Right lobe of liver (tissue), 4 donors: ENCODE data around the gene MATN1.
"Not testable (repeated sequence)": the region's sequence is repeated elsewhere in the genome, so short reads cannot be mapped to it uniquely, and the experiment has no call there.

Source experiments
- POLR2A ChIP-seq: fragments of 450-650 bp; IDR thresholded peaks from one replicate; pipeline ENCODE4 v1.6.1; 2017; ENCODE audit warnings: antibody characterized with exemption, mild to moderate bottlenecking
- TF ChIP-seq, protein P1 (sequence below), 4 donors: fragments of 200-600 bp in 3 of 4; fragments of 450-650 bp in 1 of 4; IDR thresholded peaks; one replicate each; pipeline versions ENCODE4 v1.5.1 to v1.8.0; 2016 to 2022; ENCODE audit warnings: antibody characterized with exemption in 4 of 4, mild to moderate bottlenecking in 2 of 4
- donor health status: DM: no; HTN: no; CAD: no.
- donor health status: DM: no; HTN: no; CAD: no.
- donor health status: DM: no; HTN: yes; CAD: no.

DNA sequence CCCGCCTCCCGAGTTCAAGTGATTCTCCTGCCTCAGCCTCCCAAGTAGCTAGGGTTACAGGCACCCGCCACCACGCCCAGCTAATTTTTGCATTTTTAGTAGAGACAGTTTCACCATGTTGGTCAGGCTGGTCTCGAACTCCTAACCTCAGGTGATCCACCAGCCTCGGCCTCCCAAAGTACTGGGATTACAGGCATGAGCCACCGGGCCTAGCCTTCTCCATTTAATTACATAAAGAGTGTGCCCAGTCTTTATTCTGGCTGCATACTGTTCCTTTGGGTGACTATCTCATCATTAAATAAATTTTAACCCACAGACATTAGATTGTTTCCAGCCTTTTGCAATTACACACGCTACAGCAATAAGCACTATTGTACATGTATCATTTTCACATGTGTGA is 43.6 kb upstream of the MATN1 start:
- TF ChIP-seq, protein P1, sequence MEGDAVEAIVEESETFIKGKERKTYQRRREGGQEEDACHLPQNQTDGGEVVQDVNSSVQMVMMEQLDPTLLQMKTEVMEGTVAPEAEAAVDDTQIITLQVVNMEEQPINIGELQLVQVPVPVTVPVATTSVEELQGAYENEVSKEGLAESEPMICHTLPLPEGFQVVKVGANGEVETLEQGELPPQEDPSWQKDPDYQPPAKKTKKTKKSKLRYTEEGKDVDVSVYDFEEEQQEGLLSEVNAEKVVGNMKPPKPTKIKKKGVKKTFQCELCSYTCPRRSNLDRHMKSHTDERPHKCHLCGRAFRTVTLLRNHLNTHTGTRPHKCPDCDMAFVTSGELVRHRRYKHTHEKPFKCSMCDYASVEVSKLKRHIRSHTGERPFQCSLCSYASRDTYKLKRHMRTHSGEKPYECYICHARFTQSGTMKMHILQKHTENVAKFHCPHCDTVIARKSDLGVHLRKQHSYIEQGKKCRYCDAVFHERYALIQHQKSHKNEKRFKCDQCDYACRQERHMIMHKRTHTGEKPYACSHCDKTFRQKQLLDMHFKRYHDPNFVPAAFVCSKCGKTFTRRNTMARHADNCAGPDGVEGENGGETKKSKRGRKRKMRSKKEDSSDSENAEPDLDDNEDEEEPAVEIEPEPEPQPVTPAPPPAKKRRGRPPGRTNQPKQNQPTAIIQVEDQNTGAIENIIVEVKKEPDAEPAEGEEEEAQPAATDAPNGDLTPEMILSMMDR (IDR thresholded peaks at IDR 0.05): not testable (repeated sequence)
- TF ChIP-seq POLR2A: not testable (repeated sequence)
